Left lung (tissue), 10 donors: ENCODE measurements around the gene KIF26B. TPM values are rescaled to one million over a fixed set of nuclear protein-coding genes. Genes with fewer than 3 reads are reported as not detected.
A peak's percentile ranks its signal among the peaks of the same experiment; 100 is the strongest.

ENCODE experiments used
- ATAC-seq: fragments of 200-7000 bp; cut with Tn5 transposase; one replicate; pipeline ENCODE4 v1.9.1; 2020; ENCODE audit warnings: moderate library complexity
- DNase-seq, 4 donors: peaks; one replicate each; pipeline ENCODE4 v3.0.0-alpha.2; 2013 to 2020
- H3K27ac ChIP-seq, 2 donors: fragments of 200-600 bp; sonication (generic) in 1 of 2; one replicate each; pipeline versions ENCODE4 v1.5.0 to v1.8.0; 2020 to 2021
- H3K27me3 ChIP-seq, 2 donors: fragments of 200-600 bp; sonication (generic) in 1 of 2; one replicate each; pipeline versions ENCODE4 v1.5.0 to v1.8.0; 2020 to 2021
- H3K36me3 ChIP-seq, 2 donors: fragments of 200-600 bp; sonication (generic) in 1 of 2; one replicate each; pipeline versions ENCODE4 v1.5.0 to v1.8.0; 2020 to 2021
- H3K4me1 ChIP-seq, 2 donors: fragments of 200-600 bp; one replicate each; pipeline ENCODE4 v1.8.0; 2021
- H3K4me3 ChIP-seq, 2 donors: fragments of 200-600 bp; sonication (generic) in 1 of 2; one replicate each; pipeline versions ENCODE4 v1.5.0 to v1.8.0; 2020 to 2021; ENCODE audit warnings: mild to moderate bottlenecking in 1 of 2
- H3K9me3 ChIP-seq, 2 donors: fragments of 200-600 bp; sonication (generic) in 1 of 2; one replicate each; pipeline versions ENCODE4 v1.5.0 to v1.8.0; 2020 to 2021
- CTCF ChIP-seq, 2 donors: fragments of 200-600 bp; sonication (generic) in 1 of 2; IDR thresholded peaks; one replicate each; pipeline versions ENCODE4 v1.5.0 to v1.8.0; 2021; ENCODE audit warnings: antibody characterized with exemption in 2 of 2
- intact Hi-C, 2 donors: fragments of 100-400 bp; cut with DNase I; formaldehyde crosslinking; loops; one replicate each; pipeline versions ENCODE4 v1.11.2 to v1.14.2; 2022
- polyA plus RNA-seq, 6 donors: library from polyadenylated mRNA; unstranded; fragments of 120-200 nt; gene quantifications; one replicate each; pipeline ENCODE4 v1.2.1, GENCODE V29; 2013; ENCODE audit not compliant: insufficient read length in 6 of 6
- total RNA-seq, 2 donors: library from RNA; stranded (reverse); fragmentation: NEBNext Ultra II Directional; extraction: Animal tissue kit (Norgen Biotek cat#: 25700); gene quantifications; one replicate each; pipeline ENCODE4 v1.2.1, GENCODE V29; 2021
- donor health status: DM: no; HTN: yes; CAD: no.
- donor health status: DM: no; HTN: no; CAD: no.

The KIF26B gene
- total and polyA plus RNA-seq, 8 donors: 3.9 to 28.3 (median 6.5) TPM

- DNase-seq: peak in 1 of 4 donors; percentile 13
- Histone ChIP-seq H3K4me3 (no peak overlapping the region), H3K4me1 (no peaks in the 10 kb centered on the region), H3K27me3 (peaks cover 0 to 6% of the 10 kb centered on the region in 2 donors), H3K27ac (no peak overlapping the region), H3K36me3 (no peaks in the 10 kb centered on the region), H3K9me3 (no peaks in the 10 kb centered on the region)
- intact Hi-C loops: no loop called here
- peak; percentile 19 for ATAC-seq
- TF ChIP-seq CTCF (IDR thresholded peaks at IDR 0.05): no peak
Measured at GRCh38 chr1:245512980-245513578, 358.3 kb downstream of the KIF26B start.

GRCh38 chr1:245516284-245516759 lies 361.5 kb downstream of the KIF26B start:
- Histone ChIP-seq H3K4me1 (no peaks in the 10 kb centered on the region), H3K4me3 (no peak overlapping the region), H3K36me3 (no peaks in the 10 kb centered on the region), H3K27me3 (peaks cover 0 to 2% of the 10 kb centered on the region in 2 donors), H3K9me3 (no peaks in the 10 kb centered on the region), H3K27ac (no peak overlapping the region)
- DNase-seq (peak in 2 of 4 donors; percentile 53 to 78), ATAC-seq (peak; percentile 67)
- peak in 1 of 2 donors; percentile 14 for TF ChIP-seq CTCF (IDR thresholded peaks at IDR 0.05)
- intact Hi-C loops: no loop called here

DNA sequence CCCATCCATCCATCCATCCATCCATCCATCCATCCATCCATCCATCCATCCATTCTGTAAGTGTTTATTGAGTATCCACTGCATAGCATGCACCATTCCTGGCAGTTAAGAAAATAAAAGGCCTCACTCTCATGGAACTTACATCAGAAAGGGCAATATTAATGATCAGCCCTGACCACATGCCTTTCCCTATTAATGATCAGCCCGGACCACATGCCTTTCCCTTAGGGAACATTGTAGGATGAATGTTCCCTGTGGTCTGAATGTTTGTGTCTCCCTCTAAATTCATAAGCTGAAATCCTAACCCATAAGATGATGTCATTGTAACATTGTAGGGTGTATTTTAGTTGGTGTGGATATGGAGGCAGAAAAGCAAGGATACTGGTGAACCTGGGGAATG lies 365.8 kb downstream of the KIF26B start:
- no peak for TF ChIP-seq CTCF (IDR thresholded peaks at IDR 0.05)
- Histone ChIP-seq H3K27me3 (no peaks in the 10 kb centered on the region), H3K4me1 (no peaks in the 10 kb centered on the region), H3K36me3 (no peaks in the 10 kb centered on the region), H3K4me3 (no peak overlapping the region), H3K27ac (no peak overlapping the region), H3K9me3 (no peaks in the 10 kb centered on the region)
- DNase-seq (no peak), ATAC-seq (no peak)
- intact Hi-C loops: no loop called here

- no peak for ATAC-seq
- Histone ChIP-seq H3K4me3 (no peak overlapping the region), H3K27ac (no peak overlapping the region), H3K36me3 (no peaks in the 10 kb centered on the region), H3K9me3 (no peaks in the 10 kb centered on the region), H3K27me3 (no peaks in the 10 kb centered on the region), H3K4me1 (no peaks in the 10 kb centered on the region)
- intact Hi-C loops: no loop called here
- no peak for DNase-seq
- TF ChIP-seq CTCF (IDR thresholded peaks at IDR 0.05): no peak
Measured at GRCh38 chr1:245526141-245526540, 371.4 kb downstream of the KIF26B start.

DNA sequence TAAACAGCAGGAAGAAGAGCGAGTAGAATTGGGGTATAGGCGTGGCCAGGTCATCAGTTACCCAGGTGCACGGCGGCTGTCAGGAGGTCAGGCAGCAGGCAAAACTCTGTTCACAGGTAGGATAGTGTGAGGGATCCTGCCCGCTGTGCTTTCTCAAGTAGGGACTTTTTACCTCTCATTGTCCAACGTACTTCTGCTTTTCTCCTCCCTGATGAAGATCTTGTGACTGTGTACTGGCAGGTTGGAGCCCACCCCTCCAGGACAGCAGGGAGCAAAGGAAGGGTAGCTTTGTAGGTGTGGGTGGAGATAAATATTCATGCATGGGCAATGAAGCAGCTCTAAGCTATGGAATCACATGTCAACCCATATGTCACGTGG lies 373.5 kb downstream of the KIF26B start:
- no peak overlapping the region for H3K4me3 ChIP-seq
- H3K27me3 ChIP-seq: no peaks in the 10 kb centered on the region
- no peak for ATAC-seq
- DNase-seq: no peak
- H3K27ac ChIP-seq: no peak overlapping the region
- intact Hi-C loops: no loop called here
- no peaks in the 10 kb centered on the region for H3K36me3 ChIP-seq
- no peaks in the 10 kb centered on the region for H3K9me3 ChIP-seq
- H3K4me1 ChIP-seq: no peaks in the 10 kb centered on the region
- no peak for TF ChIP-seq CTCF (IDR thresholded peaks at IDR 0.05)
